ENCODE data around the gene RBSN.

DNA sequence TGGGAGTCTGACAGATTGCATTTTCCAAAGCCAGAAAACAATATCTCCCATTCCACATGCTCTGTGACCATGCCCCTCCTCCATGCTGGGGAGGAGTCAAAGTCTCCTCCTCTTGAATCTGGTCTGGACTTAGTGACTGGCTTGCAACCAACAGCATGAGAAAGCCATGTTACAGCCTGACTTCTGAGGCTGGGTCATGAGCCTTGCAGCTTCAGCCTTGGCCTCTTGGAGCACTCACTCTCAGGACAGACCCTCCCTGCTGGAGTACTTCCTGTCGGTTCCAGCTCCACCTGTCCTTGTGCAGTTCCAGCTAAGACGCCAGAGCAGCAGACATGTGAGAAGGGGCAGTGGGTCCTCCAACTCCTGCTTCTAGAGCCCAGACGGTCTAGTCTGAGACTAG is 49.7 kb upstream of the RBSN start:
- TF ChIP-seq PPARA (CRISPR knock-in tag; IDR thresholded peaks at IDR 0.05; ENCODE audit: borderline replicate concordance) (no peak), CREB5 (CRISPR knock-in tag; IDR thresholded peaks at IDR 0.05; ENCODE audit: low read depth) (no peak), ISL1 (CRISPR knock-in tag; IDR thresholded peaks at IDR 0.05) (no peak), ZNF70 (CRISPR knock-in tag; IDR thresholded peaks at IDR 0.05) (no peak), ZNF565 (CRISPR knock-in tag; conservative IDR thresholded peaks at IDR 0.05; ENCODE audit: low read depth) (no peak), ZFP30 (CRISPR knock-in tag; IDR thresholded peaks at IDR 0.05) (no peak)
